Choroid plexus epithelial cell (primary cell): ENCODE measurements around the gene LYPD8.

Experiments
- DNase-seq: peaks from one replicate; pipeline ENCODE4 v3.0.0-alpha.2; 2010; ENCODE audit warnings: low read depth
- H3K4me3 ChIP-seq: 2 replicates; pipeline ENCODE4 v1.5.1; 2011; ENCODE audit warnings: low read depth, mild to moderate bottlenecking, control low read depth, low read length, moderate library complexity
- CTCF ChIP-seq: conservative IDR thresholded peaks from 2 replicates; pipeline ENCODE4 v1.5.1; 2011; ENCODE audit warnings: low read depth, mild to moderate bottlenecking, control low read depth, inconsistent platforms, low read length, moderate library complexity

The LYPD8 gene

GRCh38 chr1:248702714-248703113, 52.8 kb downstream of the LYPD8 start, which contains the start of gene OR14I1:
Gene OR14I1, minus strand, starts transcription at chr1:248702766.
- DNase-seq = no peak
- TF ChIP-seq CTCF = no peak
- H3K4me3 ChIP-seq = no peak within 1 kb of the TSS

DNA sequence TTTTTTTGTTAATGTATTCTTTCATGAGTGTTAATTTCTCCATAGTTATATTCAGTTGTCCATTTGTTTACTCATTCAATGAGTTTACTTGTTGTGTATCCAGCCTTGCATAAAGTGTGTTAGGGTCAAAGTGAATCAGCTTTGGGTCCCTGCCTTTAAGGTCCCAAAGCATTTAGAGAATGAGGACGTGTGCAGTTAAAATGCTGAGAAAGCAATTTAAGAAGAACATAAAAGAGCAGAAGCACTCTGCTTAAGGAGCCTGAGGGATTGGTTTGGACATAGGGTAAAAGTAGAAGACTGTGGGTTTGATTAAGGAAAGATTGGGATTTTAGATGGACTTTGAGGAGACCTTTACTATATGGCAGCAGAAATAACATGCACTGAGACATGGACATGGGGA, 56.5 kb downstream of the LYPD8 start:
- TF ChIP-seq CTCF = no peak
- no peak overlapping the region for H3K4me3 ChIP-seq
- no peak for DNase-seq

- no peak for DNase-seq
- no peak for TF ChIP-seq CTCF
Observed at GRCh38 chr1:248697907-248698306, 57.7 kb downstream of the LYPD8 start.

GRCh38 chr1:248696774-248697173, 58.8 kb downstream of the LYPD8 start:
- no peak overlapping the region for H3K4me3 ChIP-seq
- no peak for TF ChIP-seq CTCF
- DNase-seq = no peak

More at GRCh38 chr1:248697907-248698306, 57.7 kb downstream of the LYPD8 start:
- no peak overlapping the region for H3K4me3 ChIP-seq

- no peak for TF ChIP-seq CTCF
- H3K4me3 ChIP-seq = no peak overlapping the region
- no peak for DNase-seq
Observed at GRCh38 chr1:248696261-248696660, 59.3 kb downstream of the LYPD8 start.

- DNase-seq = peak; percentile 7
- H3K4me3 ChIP-seq = no peak overlapping the region
- no peak for TF ChIP-seq CTCF
Observed at GRCh38 chr1:248695451-248696132, 60.0 kb downstream of the LYPD8 start.

GRCh38 chr1:248691567-248692155, 63.9 kb downstream of the LYPD8 start:
- no peak for DNase-seq
- no peak for TF ChIP-seq CTCF
- H3K4me3 ChIP-seq = no peak overlapping the region
